Stimulated activated CD4-positive, alpha-beta T cell treated with anti-CD3 and anti-CD28 coated beads, TNF-alpha, amount 100 ng/mL, for 1 hour (primary cell): Measurements from ENCODE around the gene CDHR4.
"Not testable (repeated sequence)": the region's sequence is repeated elsewhere in the genome, so short reads cannot be mapped to it uniquely, and the experiment has no call there.

Source experiments
- DNase-seq, 3 donors: peaks; one replicate each; pipeline ENCODE4 v3.0.0-alpha.2; 2020; ENCODE audit warnings: low read depth in 3 of 3, low spot score in 1 of 3

CDHR4 gene, protein sequence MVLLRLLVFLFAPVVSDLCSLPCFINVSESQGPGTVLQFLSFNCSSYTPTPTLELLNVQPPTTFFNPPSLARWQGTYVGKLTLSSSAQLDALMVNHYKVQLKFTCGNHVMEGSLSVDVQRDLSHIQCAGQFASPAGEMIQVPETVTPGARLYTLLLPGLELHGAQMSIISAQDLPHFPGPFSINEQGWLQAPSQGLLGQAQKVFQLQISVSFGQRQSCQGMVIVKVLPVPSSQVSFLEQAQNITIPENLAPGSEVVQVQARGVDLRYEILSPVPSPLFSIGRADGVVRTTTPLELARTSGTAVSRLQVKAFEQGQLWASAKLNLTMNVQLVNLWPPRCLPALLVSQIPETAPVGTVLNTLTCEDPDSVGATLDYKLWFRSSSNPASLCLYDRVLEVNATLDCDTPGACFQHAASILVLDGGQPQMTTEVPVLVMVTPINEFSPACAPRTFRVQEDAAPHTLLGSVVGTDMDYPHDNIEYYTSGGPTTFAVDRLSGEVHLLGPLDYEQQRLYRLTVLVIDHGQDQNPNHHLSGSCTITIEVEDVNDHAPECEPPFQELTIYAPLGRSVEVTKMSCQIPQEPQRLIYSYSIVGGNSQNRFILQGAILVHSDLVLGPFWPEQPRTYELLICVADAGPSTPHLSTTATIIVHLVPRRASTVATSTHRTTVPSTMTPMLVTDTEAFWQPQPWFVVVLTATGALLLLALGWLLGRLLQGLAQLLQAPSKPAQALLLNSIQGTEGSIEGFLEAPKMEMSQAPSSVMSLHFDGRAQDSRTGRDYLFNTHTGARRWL

DNA sequence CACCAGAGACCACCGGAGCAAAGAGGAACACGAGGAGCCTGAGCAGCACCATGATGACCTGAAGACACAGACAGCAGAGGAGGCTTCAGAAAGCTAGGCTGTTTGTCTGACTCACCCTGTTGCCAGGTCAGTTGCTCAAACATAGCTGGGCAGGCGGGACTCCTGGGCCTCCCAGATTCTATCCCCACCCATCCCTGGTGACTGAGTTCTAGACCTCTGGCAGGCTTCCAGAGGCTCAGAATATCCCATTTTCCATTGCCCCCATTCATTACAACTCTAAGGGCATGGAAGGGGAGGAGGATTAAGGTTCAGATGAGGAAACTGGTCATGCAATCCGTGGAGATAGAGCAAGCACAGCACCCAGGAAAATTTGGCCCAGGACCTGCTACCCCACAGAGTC lies at the start of gene CDHR4:
CDHR4 (minus strand) TSS at position 113 of the 400 bp plus-strand sequence; CDS start at position 52, 61 bp downstream.
- DNase-seq = no peak

DNA sequence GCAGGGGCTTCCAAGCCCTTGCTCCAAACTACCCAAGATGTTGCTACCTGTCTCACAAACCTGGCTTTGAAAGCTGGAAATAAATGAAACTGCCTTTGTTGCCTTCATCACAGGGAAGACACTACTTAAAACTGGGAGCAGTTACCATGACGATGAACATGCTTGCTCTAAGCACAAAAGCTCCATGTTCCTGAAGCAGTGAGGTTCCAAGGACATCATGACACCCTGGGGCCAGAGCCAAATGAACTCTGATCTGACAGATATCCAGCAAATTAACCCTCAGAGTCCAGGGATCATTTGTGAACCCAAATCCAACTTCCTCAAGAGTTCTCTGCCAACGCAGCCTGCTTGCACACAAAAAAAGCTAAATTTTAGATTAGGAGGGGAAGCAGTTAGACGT lies 46.0 kb upstream of the CDHR4 start:
- DNase-seq = no peak

DNA sequence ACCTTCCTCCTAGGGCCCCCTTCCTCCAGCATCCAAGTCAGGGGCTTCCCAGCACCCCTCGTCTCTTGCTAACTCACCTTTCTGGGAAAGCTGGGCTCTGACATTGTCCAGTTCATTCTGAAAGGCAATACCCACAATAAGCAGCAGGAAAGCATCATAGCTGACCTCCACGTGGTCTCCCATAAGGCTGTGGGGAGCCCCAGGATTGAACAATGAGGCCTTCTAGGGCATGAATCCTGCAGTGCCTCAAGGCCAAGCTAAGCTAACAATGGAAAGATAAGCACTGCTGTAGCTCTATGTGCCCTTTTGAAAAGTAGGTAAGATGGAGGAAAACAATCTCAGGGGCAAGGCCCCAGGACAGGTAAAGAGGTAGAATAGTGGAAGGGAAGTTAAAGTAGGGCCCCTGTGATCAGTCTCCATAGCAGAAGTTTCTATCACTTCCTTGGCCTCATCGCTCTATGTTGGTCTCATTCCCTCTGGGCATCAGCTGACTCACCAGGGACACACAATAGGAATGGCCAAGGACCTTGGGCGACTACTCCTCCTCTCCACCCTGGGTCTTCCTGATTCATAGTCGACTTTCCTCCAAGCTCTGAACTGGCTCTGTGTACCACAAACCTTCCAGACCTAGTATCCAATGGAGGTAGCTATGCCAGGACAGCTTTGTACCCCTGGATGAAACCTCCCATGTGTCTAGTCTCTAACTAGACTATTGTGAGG lies 45.0 kb upstream of the CDHR4 start:
- DNase-seq = no peak

DNA sequence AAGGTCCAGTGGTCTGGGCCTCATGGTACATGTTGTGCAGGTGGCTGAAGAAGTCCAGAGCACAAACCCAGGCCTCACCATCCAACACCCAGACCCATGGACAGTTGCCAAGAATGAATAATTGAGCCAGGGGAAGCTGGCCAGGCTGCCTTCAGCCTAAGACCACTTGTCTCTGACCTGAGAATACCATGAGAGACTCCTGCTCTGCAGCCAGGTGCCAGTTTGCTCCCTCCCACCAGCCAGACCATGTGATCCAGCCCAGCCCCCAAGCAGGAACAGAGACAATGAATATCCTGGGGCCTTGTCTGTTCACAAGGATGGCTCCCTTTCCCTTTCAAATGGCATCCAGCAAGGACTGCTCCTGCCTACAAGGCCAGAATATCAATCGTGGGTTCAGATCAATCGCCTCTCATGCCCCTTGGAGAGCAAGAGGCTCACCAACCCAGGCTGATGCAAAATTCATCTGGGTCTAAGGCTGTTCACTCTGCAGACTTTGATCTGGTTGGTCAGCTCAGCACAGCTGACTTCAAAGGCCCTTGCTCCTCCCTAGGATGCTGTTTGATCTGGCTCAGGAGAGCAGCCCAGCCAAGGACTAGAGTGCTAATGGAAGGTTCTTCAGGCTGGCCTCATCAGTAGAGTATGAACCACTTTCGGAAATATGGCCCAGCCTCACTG lies 43.3 kb upstream of the CDHR4 start:
- DNase-seq = no peak

DNA sequence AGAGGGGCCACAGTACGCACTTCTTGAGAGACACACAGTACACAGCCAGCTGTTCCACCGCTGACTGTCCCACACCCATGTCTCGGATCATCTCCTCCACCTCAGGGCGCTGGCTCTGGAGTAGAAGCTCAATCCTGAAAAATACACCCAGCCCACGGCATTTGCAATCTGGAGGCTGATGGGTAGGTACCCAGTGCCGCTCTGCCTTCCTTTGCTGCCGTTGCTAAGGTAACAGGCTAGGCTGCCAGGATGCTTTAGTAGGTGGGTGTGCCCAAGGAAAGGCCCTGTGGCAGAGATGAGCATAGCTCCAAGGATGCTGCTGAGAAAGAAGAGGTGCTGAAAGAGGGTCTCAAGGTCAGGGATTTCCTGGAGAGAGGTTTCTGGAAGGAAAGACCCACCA lies 42.1 kb upstream of the CDHR4 start:
- DNase-seq = no peak

DNA sequence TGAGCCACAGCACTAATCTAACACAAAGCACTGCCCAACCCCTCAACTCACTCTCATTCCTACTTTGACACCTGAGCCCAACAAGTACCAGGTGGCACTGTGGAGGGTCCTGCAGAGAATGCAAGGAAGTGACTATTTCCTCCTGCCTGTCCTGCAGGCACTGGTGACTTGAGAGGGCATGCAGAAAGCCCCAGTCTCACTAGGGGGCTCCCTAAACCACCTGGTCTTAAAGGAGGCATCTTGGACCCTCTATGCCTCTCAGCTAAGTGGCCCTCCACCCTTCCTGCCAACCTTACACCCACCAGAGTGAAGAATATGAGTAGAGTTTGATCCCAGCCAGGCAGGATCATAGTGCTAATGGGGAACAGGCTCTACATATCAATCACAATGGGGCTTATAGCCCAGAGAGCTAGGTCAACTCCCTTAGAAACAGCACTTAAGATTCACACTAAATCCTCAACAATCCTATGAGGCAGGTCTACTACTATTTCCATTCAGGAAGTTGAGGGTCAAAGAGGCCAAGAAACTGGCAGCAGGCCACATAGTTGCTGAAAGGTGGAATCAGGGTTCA lies 41.5 kb upstream of the CDHR4 start:
- DNase-seq = no peak

DNA sequence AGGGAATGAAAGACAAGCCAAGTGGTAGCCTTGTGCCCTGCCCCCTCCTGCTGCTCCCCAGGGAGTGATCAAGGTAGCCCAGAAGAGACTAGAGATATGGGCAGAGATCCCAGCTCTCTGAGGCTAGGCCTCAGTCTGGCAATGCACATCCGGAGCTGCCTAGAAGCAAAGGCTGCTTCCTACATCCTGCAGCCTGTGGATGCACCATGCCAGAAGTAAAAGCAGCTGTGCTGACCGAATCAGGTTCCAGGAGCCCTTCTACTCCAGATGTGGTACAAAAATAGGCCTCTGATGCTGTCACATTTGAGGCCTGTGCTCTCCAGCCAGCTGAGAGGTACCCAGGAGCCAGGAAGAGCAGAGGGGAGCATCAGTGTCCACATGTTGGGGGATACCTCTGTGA lies 40.7 kb upstream of the CDHR4 start:
- no peak for DNase-seq

DNA sequence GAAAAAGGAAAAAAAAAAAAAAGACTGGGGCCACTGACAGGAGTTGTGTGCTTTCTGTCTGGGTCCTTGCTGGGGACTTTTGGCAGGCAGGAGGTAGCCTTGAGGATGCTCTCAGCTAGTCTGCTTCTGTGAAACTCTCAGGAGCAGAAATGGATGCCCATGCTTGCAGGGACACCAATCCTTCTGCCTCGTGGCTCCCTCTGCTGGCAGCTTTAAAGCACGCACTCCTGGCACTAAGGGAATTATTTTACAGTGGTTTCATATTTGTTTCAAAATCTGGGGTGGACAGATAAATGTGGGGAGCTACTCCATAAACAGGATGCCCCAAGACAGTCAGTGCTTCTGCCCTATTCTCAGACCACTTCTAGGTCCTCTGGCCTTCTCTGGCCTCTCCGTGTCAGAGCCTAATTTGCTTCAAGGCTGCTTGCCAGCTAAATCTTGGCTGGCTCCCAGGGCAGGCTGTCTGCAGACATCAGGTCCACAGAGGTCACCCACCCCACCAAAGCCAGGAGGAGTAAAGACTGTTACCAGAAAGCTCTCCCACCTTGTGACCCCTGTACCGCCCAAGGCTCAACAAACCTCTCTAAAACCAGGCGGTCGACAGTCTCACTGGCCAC lies 39.6 kb upstream of the CDHR4 start:
- DNase-seq = peak; percentile 59 to 68 (median 62)

DNA sequence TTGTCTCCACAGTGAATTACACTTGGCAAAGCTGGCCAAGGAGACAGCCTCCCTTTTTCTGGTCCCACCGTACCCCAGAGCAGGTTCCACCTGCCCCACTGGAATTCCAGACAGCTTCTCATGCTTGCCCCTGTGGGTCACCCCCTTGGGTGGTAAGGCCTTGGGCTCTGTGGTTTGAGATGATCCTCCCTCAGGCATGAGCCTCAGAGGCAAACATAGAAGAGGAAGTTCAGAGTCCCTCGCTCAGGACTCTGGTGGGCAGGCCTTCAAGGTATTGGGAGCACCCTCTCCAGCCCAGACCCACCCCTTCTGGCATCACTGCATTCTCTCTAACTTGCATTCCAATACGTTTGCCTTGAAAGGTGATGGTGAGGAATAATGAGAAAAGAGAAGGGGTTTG lies 31.7 kb upstream of the CDHR4 start:
- no peak for DNase-seq

DNA sequence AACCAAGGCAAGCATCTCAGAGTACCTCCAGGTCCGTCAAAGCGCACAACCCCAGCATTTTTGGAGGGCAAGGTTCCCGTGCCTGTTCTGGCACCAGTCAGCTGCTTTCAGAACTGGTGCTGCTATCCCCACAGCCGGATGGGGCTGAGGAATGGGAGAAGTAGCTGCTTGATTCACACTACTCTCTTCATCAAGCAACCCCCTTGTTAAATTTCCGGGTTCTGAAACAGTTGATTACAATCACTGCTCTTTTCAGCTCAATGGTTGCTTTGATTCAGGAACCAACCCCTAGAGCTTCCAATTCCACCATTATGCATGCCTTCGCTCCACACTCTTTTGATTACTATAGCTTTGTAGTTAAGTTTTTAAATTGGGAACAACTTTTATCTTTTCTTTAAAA lies 26.3 kb upstream of the CDHR4 start:
- no peak for DNase-seq

DNA sequence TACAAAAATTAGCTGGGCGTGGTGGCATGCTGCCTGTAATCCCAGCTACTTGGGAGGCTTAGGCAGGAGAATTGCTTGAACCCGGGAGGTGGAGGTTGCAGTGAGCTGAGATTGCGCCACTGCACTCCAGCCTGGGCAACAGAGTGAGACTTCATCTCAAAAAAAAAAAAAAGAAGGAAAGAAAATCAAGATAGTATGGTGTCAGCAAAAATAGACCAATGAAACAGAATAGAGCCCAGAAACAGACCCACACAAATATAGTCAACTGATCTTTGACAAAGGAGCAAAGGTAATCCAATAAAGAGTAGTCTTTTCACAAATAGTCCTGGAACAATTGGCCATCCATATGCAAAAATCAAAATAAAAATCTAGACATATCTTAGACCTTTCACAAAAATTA lies 23.5 kb upstream of the CDHR4 start:
- DNase-seq = not testable (repeated sequence)

DNA sequence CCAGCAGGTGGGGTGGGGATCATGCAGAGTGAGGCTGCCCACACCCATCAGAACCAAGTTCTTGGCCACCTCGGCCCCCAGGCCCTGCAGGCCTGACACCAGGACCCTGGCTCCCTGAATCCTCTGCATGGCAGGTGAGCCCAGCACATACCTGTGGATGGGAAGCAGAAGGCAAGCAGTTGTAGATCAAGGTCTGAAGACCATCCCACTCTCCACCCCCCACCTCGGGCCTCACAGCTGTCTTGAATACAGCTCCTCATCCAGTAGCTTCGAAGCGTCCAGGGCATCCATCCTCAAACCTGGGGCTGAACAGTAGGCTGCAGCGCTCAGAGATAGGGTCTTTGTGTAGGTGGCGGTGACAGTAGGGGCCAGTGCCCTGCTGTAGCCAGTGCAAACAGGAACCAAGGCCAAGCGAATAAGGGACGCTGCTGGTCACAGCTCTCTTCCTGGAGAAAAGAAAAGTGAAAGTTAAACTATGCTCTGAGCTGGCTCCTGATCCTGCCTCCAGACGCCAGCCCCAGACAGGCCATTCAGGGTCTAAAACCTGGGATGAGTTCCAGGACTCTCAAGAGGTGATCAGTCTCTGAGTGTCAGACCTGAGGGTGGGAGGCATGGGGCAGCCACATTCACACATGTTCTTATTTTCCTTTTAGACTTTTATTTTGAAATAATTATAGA lies 14.0 kb upstream of the CDHR4 start, which contains the start of gene UBA7:
UBA7 (minus strand) TSS at position 457 of the 678 bp plus-strand sequence; CDS start at position 291, 166 bp downstream.
- DNase-seq = no peak

DNA sequence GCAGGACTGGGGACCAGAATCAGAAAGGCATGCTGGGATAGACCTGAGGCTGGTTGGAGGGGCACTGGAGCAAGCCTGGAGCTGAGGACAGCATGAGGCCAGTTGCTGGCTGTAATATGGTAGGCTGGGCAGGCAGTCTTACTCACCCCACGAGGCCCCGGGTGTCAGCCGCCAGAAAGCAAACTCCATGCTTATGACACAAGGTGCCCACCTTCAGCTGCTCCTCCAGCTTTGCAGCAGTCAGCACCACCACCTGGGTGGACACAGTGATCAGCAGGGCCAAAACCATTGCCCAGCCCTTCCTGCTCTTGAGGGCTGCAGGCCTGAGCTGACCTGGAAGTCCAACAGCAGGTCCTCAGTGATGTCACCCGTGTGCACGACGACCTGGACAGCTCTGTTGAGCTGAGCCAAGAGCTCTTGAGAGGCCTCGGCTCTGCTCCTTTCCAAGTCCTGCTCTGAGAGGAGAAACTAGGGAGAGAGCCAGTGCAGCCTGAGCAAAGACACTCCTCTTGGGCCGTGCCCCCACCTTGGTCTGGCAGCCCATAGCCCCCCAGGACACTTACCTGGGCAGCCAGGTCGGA lies 13.3 kb upstream of the CDHR4 start:
- no peak for DNase-seq

DNA sequence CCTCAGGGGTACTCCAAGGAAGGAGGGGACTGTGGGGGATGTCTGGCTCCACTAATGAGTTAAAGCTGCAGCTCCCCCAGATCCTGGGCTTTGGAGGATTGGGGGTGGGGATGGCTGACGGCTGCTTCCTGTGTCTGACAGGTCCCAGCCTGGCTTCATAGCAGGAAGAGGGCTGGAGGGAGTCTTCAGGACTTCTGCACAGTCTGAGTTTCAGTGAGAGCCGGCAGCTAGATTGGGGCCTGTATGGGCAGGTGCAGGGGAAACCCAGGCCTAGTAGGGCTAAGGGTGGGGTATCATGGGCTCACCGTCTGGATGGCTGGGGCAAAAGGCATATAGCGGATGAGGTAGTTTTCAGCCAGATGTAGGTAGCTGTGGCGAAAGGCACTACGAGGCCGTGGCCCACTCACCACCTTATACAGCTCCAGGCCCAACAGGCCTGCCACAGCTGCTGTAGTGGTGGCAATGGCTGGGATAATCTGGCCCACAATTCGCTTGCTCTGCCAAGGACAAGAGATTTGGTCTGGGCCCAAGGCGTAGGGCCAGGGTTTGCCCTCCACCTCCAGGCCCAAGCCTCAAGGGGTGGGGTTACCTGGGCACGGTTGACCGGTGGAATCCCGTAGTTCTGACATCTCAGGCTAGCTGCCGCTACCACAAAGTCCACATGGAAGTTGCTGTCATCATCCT lies 7.9 kb upstream of the CDHR4 start:
- no peak for DNase-seq

DNA sequence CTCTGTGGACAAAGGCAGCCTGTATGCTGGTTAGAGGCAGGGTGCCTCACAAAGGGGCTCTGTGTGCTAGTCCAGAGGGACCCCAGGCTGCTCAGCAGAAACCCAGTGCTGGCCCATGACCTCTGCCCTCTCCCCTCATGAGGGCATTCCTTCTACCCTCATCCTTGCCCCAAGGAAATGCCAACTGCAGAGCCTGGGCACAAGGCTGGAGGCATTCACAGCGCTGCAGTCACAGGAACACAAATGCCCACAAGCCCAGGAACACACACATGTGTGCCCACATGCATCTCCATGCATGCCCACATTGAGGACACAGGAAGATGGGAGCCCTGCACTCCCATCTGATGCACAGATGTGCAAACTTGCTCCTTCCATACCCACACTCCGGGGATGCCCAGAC lies 7.2 kb upstream of the CDHR4 start:
- DNase-seq = no peak

DNA sequence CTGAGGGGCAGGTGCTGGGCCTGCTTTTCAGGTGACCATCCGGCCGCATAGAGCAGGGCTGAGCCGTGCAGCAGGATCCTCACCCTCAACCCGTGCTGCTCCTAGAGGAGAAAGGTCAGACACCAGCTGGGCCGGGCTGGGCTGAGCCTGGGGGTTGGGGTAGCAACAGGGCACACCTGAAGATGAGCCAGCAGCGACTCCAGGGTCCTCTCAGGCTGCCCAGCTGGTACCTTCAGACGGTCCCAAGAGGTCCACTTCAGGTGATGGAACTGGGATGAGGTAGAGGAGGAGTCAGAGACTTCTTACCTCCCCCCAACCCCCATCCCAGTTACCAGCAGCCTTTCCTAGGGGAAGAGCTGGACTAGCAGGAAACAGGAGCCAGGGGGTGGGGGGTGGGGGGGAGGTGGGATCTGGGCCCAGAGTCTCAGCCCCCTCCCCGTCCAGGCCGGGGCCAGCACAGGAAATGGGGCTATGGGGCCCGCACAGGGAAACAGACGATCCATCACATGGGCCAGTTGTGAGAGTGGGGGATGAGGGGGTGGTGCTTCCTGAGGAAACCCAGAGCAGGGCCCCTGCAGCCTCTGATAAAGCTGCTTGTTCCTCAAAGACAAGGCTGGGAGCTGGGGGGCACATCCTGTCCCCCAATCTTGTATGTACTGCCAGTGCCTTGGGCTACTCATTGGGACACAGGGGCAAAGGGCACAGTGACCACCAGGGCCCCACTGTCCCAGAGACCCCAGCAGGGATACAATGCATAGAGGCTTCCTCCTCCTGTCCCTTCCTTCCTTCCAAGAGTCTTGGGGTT lies 6.4 kb upstream of the CDHR4 start:
- no peak for DNase-seq

DNA sequence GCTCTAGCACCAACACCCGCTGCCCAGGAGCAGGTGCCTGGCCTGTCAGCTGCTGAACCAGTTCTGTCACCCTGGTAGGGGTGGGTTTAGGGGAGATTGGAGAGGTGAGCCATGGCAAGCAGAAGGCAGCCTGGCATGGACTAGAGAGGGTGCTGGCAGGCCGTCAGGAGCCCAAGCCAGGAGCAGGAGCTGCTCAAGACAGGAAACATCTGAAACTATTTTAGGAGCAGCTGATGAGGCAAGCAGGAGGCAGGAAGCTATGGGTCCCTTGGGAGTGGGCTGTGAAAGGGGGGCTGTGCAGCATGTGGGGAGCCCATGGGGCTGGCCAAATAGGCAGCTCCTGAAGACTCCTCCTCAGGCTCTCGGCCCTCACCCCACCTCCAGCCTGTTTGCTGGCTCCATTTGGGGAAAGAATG lies 5.7 kb upstream of the CDHR4 start:
- DNase-seq = no peak
